H1 (cell line): ENCODE measurements around the gene SEMA3F. TPM values are rescaled to one million over a fixed set of nuclear protein-coding genes. Genes with fewer than 3 reads are reported as not detected.

ENCODE experiments used
- CTCF ChIA-PET: fragments of 300-600 bp; sonication (Branson Sonifier 250); formaldehyde crosslinking; loops from one replicate; lab custom pipeline; 2021; ENCODE audit not compliant: partially characterized antibody; lab: Charles Lee
- POLR2A ChIA-PET: fragments of 300-600 bp; sonication (Branson Sonifier 250); formaldehyde crosslinking; loops from one replicate; lab custom pipeline; 2021; ENCODE audit warnings: inconsistent platforms; ENCODE audit not compliant: partially characterized antibody; lab: Charles Lee
- DNase-seq, 2 experiments: peaks; one replicate each; pipeline versions ENCODE4 v3.0.0 to v3.0.0-alpha.2; 2010 to 2022; ENCODE audit warnings: low spot score in 2 of 2, low read depth in 1 of 2, mixed read lengths in 1 of 2
- FAIRE-seq: peaks from 2 replicates; lab custom pipeline; 2011; peaks lifted over from hg19 to GRCh38; lab: Jason Lieb, UNC
- H2AFZ ChIP-seq: 2 replicates; pipeline ENCODE4 v1.8.1; 2012; ENCODE audit warnings: low read length, inconsistent platforms
- H2AK5ac ChIP-seq: 2 replicates; pipeline ENCODE4 v1.6.1; 2013; ENCODE audit warnings: low read depth, low read length
- H2BK120ac ChIP-seq: replicated peaks from 2 replicates; pipeline ENCODE3; 2013; ENCODE audit warnings: low read depth, low read length, inconsistent platforms
- H2BK12ac ChIP-seq: 2 replicates; pipeline ENCODE4 v1.6.1; 2013; ENCODE audit warnings: low read depth, low read length
- H2BK15ac ChIP-seq: 2 replicates; pipeline ENCODE4 v1.6.1; 2013; ENCODE audit warnings: low read length
- H2BK20ac ChIP-seq: 2 replicates; pipeline ENCODE4 v1.6.1; 2013; ENCODE audit warnings: low read length
- H2BK5ac ChIP-seq: 2 replicates; pipeline ENCODE4 v1.6.1; 2013; ENCODE audit warnings: low read depth, low read length
- H3K14ac ChIP-seq: 2 replicates; pipeline ENCODE4 v1.6.1; 2013; ENCODE audit warnings: inconsistent platforms; ENCODE audit not compliant: insufficient read length
- H3K18ac ChIP-seq: 2 replicates; pipeline ENCODE4 v1.6.1; 2013; ENCODE audit warnings: low read length; ENCODE audit errors: extremely low read depth
- H3K23ac ChIP-seq: 2 replicates; pipeline ENCODE4 v1.6.1; 2013; ENCODE audit warnings: inconsistent platforms; ENCODE audit not compliant: insufficient read length
- H3K23me2 ChIP-seq: 2 replicates; pipeline ENCODE4 v1.6.1; 2013; ENCODE audit warnings: low read depth, low read length
- H3K27ac ChIP-seq: 2 replicates; pipeline ENCODE4 v1.6.1; 2011; ENCODE audit warnings: low read depth, low read length, inconsistent platforms
- H3K27me3 ChIP-seq, 4 experiments: replicated peaks in 1 of 4; 1 replicate in 1 of 4; 2 replicates in 3 of 4; pipeline versions ENCODE4 v1.6.1 to v1.8.1; 2011 to 2013; ENCODE audit warnings: low read length in 3 of 4, mild to moderate bottlenecking in 3 of 4, inconsistent platforms in 2 of 4, mixed read lengths in 2 of 4, moderate library complexity in 1 of 4; ENCODE audit not compliant: control insufficient read depth in 3 of 4, insufficient read depth in 3 of 4; ENCODE audit errors: extremely low read depth in 1 of 4
- H3K36me3 ChIP-seq, 4 experiments: 2 replicates each; pipeline versions ENCODE4 v1.6.1 to v1.8.1; 2011 to 2013; ENCODE audit warnings: mild to moderate bottlenecking in 4 of 4, low read length in 3 of 4, moderate library complexity in 2 of 4, control low read depth in 1 of 4, inconsistent platforms in 1 of 4; ENCODE audit not compliant: insufficient read depth in 4 of 4, control insufficient read depth in 2 of 4
- H3K4ac ChIP-seq: replicated peaks from 2 replicates; pipeline ENCODE3; 2013; ENCODE audit warnings: low read length, low read depth, mixed read lengths, inconsistent platforms; ENCODE audit not compliant: insufficient read length
- H3K4me1 ChIP-seq, 4 experiments: replicated peaks in 1 of 4; 1 replicate in 1 of 4; 2 replicates in 3 of 4; pipeline versions ENCODE4 v1.6.1 to v1.8.1; 2011 to 2013; ENCODE audit warnings: low read length in 3 of 4, inconsistent platforms in 2 of 4, mixed read lengths in 1 of 4; ENCODE audit not compliant: insufficient read depth in 4 of 4, control insufficient read depth in 3 of 4
- H3K4me2 ChIP-seq, 2 experiments: 2 replicates each; pipeline versions ENCODE4 v1.6.1 to v1.8.1; 2011 to 2013; ENCODE audit warnings: low read depth in 2 of 2, low read length in 2 of 2, control low read depth in 1 of 2, inconsistent platforms in 1 of 2, mild to moderate bottlenecking in 1 of 2; ENCODE audit not compliant: insufficient read depth in 1 of 2
- H3K4me3 ChIP-seq, 4 experiments: fragments of 200-600, 300-600 bp in 1 of 4; sonication (generic), shearing (Covaris generic), sonication (Bioruptor Twin) in 1 of 4; 2 replicates each; pipeline versions ENCODE4 v1.5.1 to v1.8.1; 2011 to 2016; ENCODE audit warnings: low read length in 4 of 4, low read depth in 3 of 4, control low read depth in 2 of 4, inconsistent platforms in 2 of 4, mild to moderate bottlenecking in 2 of 4, mixed read lengths in 1 of 4, moderate library complexity in 1 of 4; ENCODE audit not compliant: insufficient read depth in 2 of 4; ENCODE audit errors: extremely low read depth in 1 of 4
- H3K56ac ChIP-seq: replicated peaks from 2 replicates; pipeline ENCODE3; 2013; ENCODE audit warnings: low read depth, mild to moderate bottlenecking, mixed read lengths, low read length, inconsistent platforms; ENCODE audit not compliant: insufficient read length
- H3K79me1 ChIP-seq: 2 replicates; pipeline ENCODE4 v1.6.1; 2013; ENCODE audit warnings: low read depth, low read length, control low read depth
- H3K79me2 ChIP-seq, 2 experiments: 2 replicates each; pipeline versions ENCODE4 v1.6.1 to v1.8.1; 2012 to 2013; ENCODE audit warnings: low read length in 2 of 2, mild to moderate bottlenecking in 2 of 2, inconsistent platforms in 1 of 2; ENCODE audit not compliant: insufficient read depth in 2 of 2, control insufficient read depth in 1 of 2
- H3K9ac ChIP-seq, 4 experiments: replicated peaks in 1 of 4; 1 replicate in 1 of 4; 2 replicates in 3 of 4; pipeline versions ENCODE4 v1.6.1 to v1.8.1; 2011 to 2013; ENCODE audit warnings: low read depth in 3 of 4, low read length in 3 of 4, control low read depth in 2 of 4, mild to moderate bottlenecking in 2 of 4, moderate library complexity in 2 of 4, inconsistent platforms in 1 of 4; ENCODE audit errors: extremely low read depth in 1 of 4
- H3K9me3 ChIP-seq, 2 experiments: 2 replicates each; pipeline versions ENCODE4 v1.6.1 to v1.8.1; 2012 to 2013; ENCODE audit warnings: mild to moderate bottlenecking in 2 of 2, moderate library complexity in 2 of 2, control low read depth in 1 of 2, inconsistent platforms in 1 of 2, low read depth in 1 of 2, low read length in 1 of 2, mixed read lengths in 1 of 2; ENCODE audit not compliant: insufficient read depth in 2 of 2
- H4K20me1 ChIP-seq, 2 experiments: replicated peaks in 1 of 2; 2 replicates each; pipeline versions ENCODE3 to v1.8.1; 2011 to 2013; ENCODE audit warnings: inconsistent platforms in 2 of 2, low read length in 2 of 2, mild to moderate bottlenecking in 1 of 2; ENCODE audit not compliant: insufficient read depth in 2 of 2, control insufficient read depth in 1 of 2
- H4K5ac ChIP-seq: 2 replicates; pipeline ENCODE4 v1.6.1; 2013; ENCODE audit warnings: low read length, low read depth, mixed read lengths, inconsistent platforms; ENCODE audit not compliant: insufficient read length
- H4K8ac ChIP-seq: 2 replicates; pipeline ENCODE4 v1.8.0; 2013; ENCODE audit warnings: mild to moderate bottlenecking, moderate library complexity, low read length, inconsistent platforms; ENCODE audit not compliant: insufficient read depth; ENCODE audit errors: extremely low read depth
- H4K91ac ChIP-seq: replicated peaks from 2 replicates; pipeline ENCODE3; 2013; ENCODE audit warnings: low read length, mixed read lengths, inconsistent platforms; ENCODE audit not compliant: insufficient read length
- BCL11A ChIP-seq, 2 experiments: IDR thresholded peaks; one replicate each; pipeline ENCODE4 v1.6.1; 2011; ENCODE audit warnings: low read depth in 2 of 2, low read length in 2 of 2, mild to moderate bottlenecking in 2 of 2
- EGR1 ChIP-seq: IDR thresholded peaks from 2 replicates; pipeline ENCODE4 v1.6.1; 2011; ENCODE audit warnings: low read depth, low read length, borderline replicate concordance
- EZH2 ChIP-seq: fragments of 200-600 bp; sonication (generic); IDR thresholded peaks from 2 replicates; pipeline ENCODE4 v1.7.1; 2012; ENCODE audit warnings: low read depth, mild to moderate bottlenecking, moderate library complexity, low read length, inconsistent platforms; ENCODE audit not compliant: severe bottlenecking
- KDM4A ChIP-seq: IDR thresholded peaks from one replicate; pipeline ENCODE4 v1.7.1; 2012; ENCODE audit warnings: low read depth, mild to moderate bottlenecking, moderate library complexity, low read length, inconsistent platforms; ENCODE audit not compliant: severe bottlenecking
- POLR2AphosphoS5 ChIP-seq: IDR thresholded peaks from 2 replicates; pipeline ENCODE4 v1.6.1; 2011; ENCODE audit warnings: low read depth, low read length
- SP1 ChIP-seq: IDR thresholded peaks from 2 replicates; pipeline ENCODE4 v1.6.1; 2011; ENCODE audit warnings: low read depth, low read length
- SP4 ChIP-seq: IDR thresholded peaks from 2 replicates; pipeline ENCODE4 v1.6.1; 2012; ENCODE audit warnings: low read length, inconsistent platforms
- SUZ12 ChIP-seq: fragments of 200-600 bp; sonication (generic); IDR thresholded peaks from 2 replicates; pipeline ENCODE4 v1.6.1; 2012; ENCODE audit warnings: mild to moderate bottlenecking, inconsistent platforms, low read length, moderate library complexity, mixed read lengths
- TAF1 ChIP-seq: IDR thresholded peaks from 2 replicates; pipeline ENCODE4 v1.6.1; 2011; ENCODE audit warnings: mild to moderate bottlenecking, low read depth, low read length
- WGBS, 2 experiments: shearing (Covaris generic) in 1 of 2; methylation state at CpG; one replicate each; pipeline versions ENCODE4 v1.1.6 to v1.1.7; 2013 to 2015; ENCODE audit warnings: low lambda C conversion rate in 2 of 2, mixed read lengths in 2 of 2, inconsistent platforms in 1 of 2, low coverage in 1 of 2, missing lambda C conversion rate in 1 of 2; ENCODE audit not compliant: insufficient replicate concordance in 2 of 2, insufficient coverage in 1 of 2, insufficient read length in 1 of 2; ENCODE audit errors: extremely low coverage in 1 of 2, missing lambda C conversion rate in 1 of 2; 5-methylcytosine and 5-hydroxymethylcytosine counted together
- polyA plus RNA-seq, 7 experiments: library from polyadenylated mRNA; depleted of rRNA in 3 of 7; stranded (reverse) in 5 of 7; unstranded in 2 of 7; fragments of >200 nt in 5 of 7; fragments of 200-250 nt in 2 of 7; gene quantifications; 1 replicate in 5 of 7; 2 replicates in 1 of 7; 4 replicates in 1 of 7; pipeline versions ENCODE4 v1.2.1 to v1.2.3, GENCODE V29; 2011 to 2013; ENCODE audit warnings: missing spikeins in 2 of 7, mixed read lengths in 2 of 7
- total RNA-seq: library from RNA; stranded (reverse); fragmentation: NEBNext Ultra II Directional; extraction: Animal tissue kit (Norgen Biotek cat#: 25700); gene quantifications from 2 replicates; pipeline ENCODE4 v1.2.1, GENCODE V29; 2021
- TF ChIP-seq, protein P1 (sequence below): IDR thresholded peaks from 2 replicates; pipeline ENCODE4 v1.6.1; 2012; ENCODE audit warnings: inconsistent platforms

SEMA3F gene
- total and polyA plus RNA-seq, 2 of the 8 experiments (the other 6 are each of a cell fraction or from before 2014, with no cell fraction given) = 20.3 to 37.0 TPM

DNA sequence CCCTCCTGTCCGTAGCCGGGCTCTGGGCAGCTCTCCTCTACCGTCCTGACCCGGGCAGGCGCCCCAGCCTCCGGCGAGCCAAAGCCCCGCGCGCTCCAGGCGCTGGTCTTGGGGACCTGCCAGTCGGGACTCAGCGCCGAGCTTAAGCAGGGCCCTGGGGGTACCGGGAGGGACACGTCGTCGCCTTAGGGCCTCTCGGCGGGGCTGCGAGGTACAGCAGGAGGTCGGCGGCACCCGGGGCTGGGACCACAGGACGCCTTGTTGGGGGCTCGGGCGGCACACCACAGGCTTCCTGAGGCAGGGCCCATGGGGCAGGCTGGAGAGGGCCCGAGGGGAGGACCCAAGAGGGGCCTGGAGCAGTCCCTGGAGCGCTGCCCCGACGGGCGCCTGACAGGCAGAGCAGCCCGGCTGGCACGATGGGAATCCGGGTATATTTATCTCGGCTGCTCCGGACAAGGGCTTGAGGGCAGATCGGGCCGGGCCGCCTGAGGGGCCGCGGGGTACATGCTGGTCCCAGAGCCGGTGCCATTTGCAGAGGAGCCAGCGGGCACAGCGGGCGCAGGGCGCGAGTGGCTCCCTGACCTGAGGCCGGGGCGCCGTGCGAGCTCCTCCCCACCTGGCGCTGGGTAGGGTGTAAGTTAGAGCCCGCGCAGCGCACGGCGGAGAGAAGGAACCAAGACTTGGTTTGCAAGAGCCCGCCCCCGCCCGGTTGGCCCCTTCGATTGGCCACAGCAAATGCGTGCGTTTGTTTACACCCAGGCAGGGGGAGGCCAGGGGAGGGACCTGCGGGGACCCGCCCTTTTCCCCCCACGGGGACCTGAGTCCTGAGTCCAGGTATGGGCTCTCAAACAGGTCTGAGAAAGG lies 50.5 kb downstream of the SEMA3F start:
- peak overlapping the region; percentile 57; the same call in 1 of the 2 replicates for H2AFZ ChIP-seq
- H3K14ac ChIP-seq = no peak overlapping the region
- H2BK12ac ChIP-seq = 0 out of 2 replicates have a peak overlapping the region, but pooled peaks have one; percentile 27
- H2BK20ac ChIP-seq = no peak overlapping the region
- H3K9me3 ChIP-seq = no peaks in the 10 kb centered on the region
- H3K4ac ChIP-seq = no peak overlapping the region
- H4K20me1 ChIP-seq = no peaks in the 10 kb centered on the region
- H2BK5ac ChIP-seq = no peak overlapping the region
- H3K4me3 ChIP-seq = peak overlapping the region; percentile 33 to 68 (median 58)
- no peaks in the 10 kb centered on the region for H3K79me2 ChIP-seq
- no peak overlapping the region for H3K23ac ChIP-seq
- no peaks in the 10 kb centered on the region for H3K36me3 ChIP-seq
- no peak for FAIRE-seq
- ChIA-PET POLR2A (interaction anchor here (0.8 to 3.0 kb wide), 8 partner anchors 10 to 80 kb away, joined by 3 to 16 read pairs (median 4); no protein-coding TSS in a partner anchor), CTCF (interaction anchor here (1.3 to 48.1 kb wide), 4 partner anchors 15 to 62 kb away, joined by 4 to 2149 read pairs (median 862); partner anchors contain the start of genes GNAI2, GNAT1, LSMEM2 and SEMA3B)
- no peak overlapping the region for H2BK120ac ChIP-seq
- H3K79me1 ChIP-seq = no peaks in the 10 kb centered on the region
- no peak overlapping the region for H3K18ac ChIP-seq
- H3K4me1 ChIP-seq = peaks cover 0 to 25% (median 12%) of the 10 kb centered on the region in 4 experiments; a peak in 6 of 7 replicates
- H2BK15ac ChIP-seq = no peak overlapping the region
- H3K23me2 ChIP-seq = peaks cover 6% of the 10 kb centered on the region
- peak overlapping the region; percentile 75 for H4K8ac ChIP-seq
- no peak overlapping the region for H4K91ac ChIP-seq
- DNase-seq = peak in 1 of 2 experiments; percentile 89
- no peak overlapping the region for H3K56ac ChIP-seq
- WGBS, 2 experiments = 5% methylated on average over 55 of the region's 67 CpGs; no CpG with 5 or more reads in 1 of the 2 experiments
- no peak overlapping the region for H4K5ac ChIP-seq
- peak overlapping the region; percentile 76 to 99 for H3K4me2 ChIP-seq
- no peak overlapping the region for H3K27ac ChIP-seq
- H3K9ac ChIP-seq = no peak overlapping the region
- H3K27me3 ChIP-seq = peaks cover 2 to 28% (median 21%) of the 10 kb centered on the region in 4 experiments
- H2AK5ac ChIP-seq = no peak overlapping the region
- TF ChIP-seq EGR1 = peak; percentile 50; the same call in 1 of the 2 replicates
- no peak for TF ChIP-seq SP1
- TF ChIP-seq, protein P1, sequence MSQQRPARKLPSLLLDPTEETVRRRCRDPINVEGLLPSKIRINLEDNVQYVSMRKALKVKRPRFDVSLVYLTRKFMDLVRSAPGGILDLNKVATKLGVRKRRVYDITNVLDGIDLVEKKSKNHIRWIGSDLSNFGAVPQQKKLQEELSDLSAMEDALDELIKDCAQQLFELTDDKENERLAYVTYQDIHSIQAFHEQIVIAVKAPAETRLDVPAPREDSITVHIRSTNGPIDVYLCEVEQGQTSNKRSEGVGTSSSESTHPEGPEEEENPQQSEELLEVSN = 0 out of 2 replicates have a peak, but pooled peaks have one; percentile 21
- peak; percentile 31 for TF ChIP-seq EZH2
- peak; percentile 59; the same call in 1 of the 2 replicates for TF ChIP-seq SUZ12
- no peak for TF ChIP-seq BCL11A (IDR thresholded peaks at IDR 0.05; ENCODE audit: low read depth in 2 of 2, low read length in 2 of 2)
- 0 out of 2 replicates have a peak, but pooled peaks have one; percentile 22 for TF ChIP-seq TAF1
- peak; percentile 46 for TF ChIP-seq KDM4A
- TF ChIP-seq SP4 = 0 out of 2 replicates have a peak, but pooled peaks have one; percentile 12
- no peak for TF ChIP-seq POLR2AphosphoS5
